ENCODE measurements around the gene CSGALNACT2.

The CSGALNACT2 gene

DNA sequence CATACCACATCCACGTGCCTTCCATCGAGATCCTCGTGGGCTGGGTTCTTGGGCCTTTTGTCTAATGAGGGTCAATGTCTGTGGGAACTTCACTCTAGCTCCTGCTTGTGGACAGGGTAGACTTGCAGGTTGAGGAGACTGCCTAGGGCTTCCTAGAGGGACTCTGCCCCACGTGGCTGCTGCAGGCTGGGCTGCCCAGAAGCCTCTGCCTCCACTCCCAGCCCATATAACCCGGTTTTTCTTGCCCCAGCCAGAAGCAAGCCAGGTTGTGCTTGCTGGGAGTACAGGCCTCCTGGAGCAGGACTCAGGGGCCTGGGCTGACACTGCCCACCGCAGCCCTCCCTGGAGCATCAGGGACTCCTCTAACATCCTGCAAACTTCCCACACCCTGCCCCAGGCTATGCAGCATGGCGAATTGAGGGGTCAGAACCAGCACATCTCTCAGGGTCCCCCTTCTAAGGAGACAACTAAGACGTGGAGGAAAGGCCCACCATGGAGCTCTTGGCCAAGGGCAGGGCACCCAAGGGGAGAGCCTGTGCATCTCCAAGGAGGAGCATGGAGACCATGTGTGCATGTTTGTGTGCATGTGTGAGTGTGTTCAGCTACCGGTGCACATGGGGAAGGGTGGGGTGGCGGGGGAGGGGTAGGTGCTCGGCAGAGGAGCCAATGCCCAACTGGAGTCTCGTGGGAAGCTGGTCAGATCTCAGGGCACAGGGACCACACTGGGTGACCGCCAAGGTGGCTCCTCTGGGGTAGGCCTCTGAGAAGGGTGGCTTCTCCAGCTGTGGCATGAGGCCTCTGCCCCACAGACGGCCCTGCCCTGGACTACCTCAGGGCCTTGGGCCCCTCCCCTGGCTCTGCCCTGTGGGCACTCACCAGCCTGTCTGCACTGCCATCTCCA is 66.0 kb downstream of the CSGALNACT2 start:
- DNase-seq, result no peak

DNA sequence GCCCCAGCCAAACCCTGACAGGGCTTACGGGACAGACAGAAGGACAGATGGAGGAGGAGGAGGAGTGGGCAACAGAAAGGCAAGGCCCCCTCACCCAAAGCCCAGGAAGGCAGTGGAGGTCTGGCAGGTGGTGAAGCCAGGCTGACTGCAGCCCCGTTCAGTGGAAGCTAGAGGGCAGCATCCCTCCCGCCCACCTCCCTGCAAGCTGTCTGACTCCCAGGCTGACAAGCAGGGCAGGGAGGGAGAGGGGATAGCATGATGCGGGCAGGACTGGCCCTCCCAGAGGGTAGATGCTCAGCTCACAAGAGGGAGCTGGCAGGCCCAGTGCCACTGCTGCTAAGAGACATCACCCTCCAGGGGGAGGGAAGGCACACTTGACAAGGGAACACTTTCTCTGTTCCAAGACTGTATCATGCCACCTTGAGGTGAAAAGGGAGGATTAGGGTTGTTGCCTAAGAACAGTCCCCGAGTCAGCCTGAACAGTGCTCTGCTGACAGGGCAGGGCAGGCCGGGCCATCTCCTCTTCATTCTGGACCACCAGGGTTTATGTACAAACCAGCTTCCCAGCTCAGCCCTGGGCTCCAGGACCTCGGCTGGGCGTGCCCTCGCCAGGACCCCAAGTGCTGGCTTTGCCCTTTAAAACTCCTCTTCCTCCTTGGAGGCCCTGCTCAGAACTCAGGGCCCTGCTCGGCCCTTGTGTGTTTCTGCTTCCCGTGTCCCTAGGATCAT is 66.9 kb downstream of the CSGALNACT2 start:
- DNase-seq, result peak; percentile 52

DNA sequence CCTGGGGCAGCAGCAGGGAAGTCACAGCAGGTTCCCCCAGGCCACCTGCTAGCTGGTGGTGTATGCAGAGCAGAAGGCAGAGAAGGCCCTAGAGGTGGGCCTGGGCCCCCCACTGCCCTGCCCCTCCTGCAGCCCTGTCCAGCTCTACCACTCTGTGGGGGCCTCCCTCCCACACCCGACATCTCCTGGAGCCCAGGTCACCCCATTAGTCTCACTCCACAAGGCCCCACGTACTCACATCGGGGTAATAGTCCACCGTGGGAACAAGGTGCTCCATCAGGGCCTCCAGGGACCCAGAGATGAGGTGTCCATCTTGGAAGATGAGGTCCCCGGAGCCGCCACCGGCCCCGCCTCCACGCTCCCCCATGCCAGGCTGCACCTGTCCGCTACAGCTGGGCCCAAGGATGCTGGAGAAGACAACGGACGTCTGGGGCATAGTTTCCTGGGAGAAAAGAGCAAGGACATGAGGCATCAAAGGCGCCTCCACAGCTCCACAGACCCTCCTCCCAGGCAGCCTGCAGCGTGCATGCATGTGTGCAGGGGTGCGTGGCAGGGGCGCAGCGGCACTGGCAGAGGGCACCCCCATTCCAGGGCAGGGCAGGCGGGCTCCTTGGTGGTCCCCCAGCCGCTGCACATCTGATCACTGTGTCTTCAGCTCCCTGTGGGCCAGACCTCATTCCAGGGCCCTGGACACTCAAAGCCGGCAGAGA is 67.6 kb downstream of the CSGALNACT2 start:
- DNase-seq, result no peak

DNA sequence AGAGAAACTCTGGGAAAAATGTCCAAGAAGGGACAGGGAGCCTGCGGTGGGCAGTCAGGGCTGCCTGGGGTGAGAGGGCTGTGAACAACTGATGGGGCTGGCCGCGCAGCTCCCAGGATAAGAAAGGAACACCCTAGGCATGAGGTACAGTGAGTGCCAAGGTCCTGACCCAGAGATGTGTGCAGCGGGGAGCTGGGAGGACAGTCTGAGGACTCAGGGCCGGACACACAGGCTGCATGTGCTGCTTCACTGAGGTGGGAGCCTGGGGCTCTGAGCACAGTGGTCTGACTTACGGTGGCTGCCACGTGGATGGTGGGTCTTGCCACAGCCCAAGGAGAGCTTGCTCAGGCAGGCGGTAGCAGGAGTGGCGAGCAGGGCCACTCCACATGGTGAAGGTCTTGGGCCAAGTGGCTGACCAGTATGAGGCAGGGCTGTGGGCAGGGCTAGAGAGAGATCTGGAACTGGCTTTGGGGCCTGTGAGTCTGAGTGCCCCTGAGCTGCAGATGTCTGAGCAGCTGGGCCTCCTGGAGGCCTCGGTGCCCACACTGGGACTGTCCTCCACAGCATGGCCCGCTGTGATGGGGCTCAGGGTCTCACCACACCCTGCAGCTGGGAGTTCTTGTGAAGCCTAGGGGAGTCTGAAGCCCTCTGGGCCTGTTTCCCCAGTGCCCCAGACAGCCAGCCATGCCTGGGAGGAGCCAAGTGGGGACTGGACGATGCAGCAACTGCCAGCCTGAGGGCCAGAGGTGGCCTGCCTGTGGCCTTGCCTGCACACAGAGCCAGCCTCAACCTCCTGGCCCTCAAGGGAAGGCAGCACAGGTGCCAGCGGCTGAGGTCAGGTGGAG is 68.4 kb downstream of the CSGALNACT2 start:
- no peak for DNase-seq

DNA sequence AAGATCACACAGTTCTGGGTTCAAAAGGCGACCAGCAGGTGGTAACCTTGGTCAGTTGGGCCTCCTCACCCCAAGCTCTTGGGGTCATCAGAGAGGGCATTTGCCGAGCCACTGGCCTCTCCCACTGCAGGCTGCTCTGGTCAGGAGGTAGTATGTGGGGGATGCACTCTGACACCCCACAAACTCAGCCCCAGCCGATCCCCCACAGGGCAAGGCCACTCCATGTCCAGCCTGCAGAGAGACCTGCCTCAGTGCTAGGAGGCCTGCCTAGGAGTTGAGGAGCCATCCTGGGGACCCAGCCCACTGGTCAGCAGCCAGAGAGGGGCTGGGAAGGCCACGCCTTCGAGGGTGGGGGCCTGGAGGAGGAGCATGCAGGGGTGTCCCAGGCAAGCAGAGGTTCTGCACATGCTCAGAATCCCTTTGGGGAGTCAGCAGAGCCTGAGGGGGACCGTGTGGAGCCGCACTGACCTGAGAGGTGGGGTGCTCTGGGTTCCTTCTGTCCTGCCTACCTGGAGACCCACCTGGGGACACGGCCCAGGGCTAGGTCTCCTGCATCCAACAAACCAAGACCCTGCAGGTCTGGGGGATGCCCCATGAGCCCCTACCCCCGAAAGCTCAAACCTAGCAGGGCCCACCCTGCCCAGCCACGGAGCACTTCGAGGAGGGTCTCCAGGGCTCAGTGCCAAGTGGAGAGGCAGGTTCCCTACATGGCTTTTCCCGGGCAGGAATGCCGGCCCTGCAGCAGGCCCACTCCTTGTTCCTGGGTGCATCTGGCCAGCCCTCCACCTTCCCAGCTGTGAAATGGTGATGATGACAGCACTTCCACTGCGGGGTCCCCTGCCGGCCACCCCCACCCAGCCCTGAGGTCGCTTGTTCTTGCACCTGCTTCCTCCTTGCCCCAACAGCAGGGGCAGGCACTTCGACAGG is 70.2 kb downstream of the CSGALNACT2 start:
- no peak for DNase-seq

DNA sequence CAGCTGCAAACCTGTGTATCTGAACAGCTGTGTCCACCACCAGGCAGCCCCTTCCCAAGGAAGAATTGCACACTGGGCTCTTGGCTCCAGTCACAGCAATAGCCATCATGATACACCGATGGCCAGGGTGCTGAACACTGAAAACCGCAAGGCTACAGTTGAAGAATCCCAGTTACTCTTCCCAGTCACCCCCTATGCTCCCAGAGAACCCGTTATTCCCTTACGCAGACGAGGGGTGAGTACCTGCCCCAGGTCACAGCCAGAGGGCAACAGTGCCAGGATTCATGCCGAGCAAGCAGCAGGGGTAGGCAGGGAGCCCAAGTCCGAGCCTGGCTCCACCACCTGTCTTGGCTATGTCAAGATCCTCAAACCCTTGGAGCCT is 70.8 kb downstream of the CSGALNACT2 start:
- no peak for DNase-seq

DNA sequence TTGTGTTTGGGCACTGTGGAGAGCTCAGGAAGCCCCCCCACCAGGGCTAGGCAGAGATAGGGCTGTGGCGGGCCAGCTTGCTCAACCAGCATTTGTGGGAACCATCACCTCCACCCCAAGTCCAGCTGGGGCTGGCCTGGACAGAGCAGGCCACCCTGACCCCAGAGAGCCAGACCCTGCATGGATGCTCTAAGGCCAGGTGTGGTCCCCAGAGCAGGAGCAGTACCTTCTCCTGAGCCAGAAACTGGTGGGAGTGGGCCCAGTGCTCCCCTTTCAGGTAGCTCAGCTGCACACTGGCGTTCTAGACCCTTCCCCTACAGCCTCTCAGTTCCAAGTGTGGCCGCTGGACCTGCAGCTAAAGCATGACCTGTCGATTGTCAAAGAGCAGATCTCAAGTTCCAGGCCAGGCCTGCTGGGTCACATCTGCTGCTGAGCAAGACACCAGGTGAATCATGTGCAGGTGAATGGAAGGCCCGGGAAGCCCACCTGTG is 71.5 kb downstream of the CSGALNACT2 start:
- no peak for DNase-seq

DNA sequence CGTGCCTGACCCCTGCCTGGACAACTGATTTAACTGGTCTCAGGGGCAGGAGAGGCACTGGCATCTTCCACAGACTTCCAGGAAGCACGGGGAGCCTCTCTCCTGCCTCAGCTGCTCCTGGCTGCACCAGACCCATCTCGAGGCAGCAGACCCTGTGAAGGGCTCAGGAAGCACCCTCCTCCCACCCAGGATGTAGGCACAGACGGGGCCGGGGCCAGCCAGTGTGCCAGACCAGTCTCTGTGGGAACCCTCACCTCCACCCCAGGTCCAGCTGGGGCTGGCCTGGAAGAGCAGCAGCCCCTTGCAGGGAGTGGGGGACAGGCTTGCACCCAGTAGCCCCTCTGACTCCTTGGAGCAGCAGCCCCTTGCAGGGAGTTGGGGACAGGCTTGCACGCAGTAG is 72.3 kb downstream of the CSGALNACT2 start:
- DNase-seq, result no peak

DNA sequence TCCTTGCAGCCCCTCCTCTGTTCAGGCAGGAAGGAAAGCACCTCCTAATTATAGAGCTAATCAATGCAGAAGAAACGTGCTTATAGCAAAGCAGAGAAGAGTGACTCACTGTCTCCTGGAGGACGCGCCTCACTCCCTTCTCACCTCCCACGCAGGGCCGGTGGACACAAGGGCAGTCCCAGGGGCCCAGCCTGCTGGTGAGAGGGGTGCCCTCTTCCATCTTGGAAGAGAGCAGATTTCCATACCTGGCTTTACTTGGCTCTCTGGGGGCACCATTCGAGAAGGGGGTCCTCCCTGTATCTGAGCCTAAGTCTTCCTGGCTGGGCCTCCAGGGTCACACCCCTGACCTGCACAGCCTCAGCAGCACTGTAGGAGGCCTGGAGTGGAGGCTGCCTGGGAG is 72.8 kb downstream of the CSGALNACT2 start:
- no peak for DNase-seq

DNA sequence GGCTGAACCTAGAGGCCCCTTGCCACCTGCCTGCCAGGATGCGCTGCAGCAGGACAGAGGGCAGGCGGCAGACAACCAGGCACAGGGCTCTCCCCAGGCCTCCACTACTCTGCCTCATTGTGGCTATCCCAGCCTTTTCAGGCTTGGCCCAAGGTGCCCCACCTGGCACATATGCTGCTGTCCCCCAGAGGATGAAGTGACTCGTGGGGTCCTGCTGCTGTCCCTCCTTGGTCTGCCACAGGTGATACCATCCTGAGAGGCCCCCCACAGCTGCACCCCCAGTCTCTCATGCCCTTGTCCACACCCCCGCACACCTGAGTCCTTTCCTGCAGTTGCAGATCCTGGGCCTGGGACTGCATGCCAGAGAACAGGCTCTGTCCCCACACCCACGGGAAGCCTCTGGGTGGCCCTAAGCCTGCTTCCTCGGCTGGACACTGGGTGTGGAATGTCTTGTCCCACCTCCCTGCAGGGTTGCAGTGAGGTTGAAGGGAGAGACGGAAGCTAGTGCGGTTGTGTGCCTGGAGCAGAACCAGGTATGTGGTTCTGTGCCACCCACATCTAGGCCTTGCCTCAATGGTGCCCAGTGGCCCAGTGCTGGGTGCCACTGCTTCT is 73.3 kb downstream of the CSGALNACT2 start:
- DNase-seq, result no peak

DNA sequence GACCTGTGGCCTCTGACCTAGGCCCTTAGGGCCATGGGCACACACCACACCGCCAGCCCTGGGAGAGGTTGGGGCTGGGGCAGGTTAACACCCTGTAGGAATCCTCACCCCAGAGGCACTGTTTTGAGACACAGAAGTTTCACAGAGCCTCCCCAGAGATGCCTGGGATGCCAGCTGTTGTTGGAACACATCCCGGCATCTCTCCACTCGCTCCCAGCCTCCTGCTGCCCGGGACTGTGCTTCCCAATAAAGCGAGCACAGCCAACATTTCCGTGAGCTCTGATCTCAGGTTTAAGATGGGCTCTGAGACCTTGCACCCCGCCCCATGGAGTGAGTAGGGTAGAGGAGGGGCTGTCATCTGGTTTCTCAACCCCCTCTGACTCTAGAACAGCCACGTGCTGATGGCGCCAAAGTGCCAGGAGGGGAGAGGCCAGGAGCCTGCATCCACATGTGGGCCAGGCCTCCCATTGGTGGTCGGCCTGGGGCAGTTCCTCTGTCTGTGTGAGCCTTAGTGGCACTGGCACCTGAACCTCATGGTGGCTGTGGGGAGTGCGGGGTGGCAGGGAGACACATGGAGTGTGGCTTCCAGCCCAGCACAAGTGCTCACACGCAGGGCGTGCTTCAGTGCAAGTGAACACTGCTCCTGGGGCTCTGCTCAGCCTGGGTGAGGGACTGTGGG is 73.9 kb downstream of the CSGALNACT2 start:
- DNase-seq, result no peak

DNA sequence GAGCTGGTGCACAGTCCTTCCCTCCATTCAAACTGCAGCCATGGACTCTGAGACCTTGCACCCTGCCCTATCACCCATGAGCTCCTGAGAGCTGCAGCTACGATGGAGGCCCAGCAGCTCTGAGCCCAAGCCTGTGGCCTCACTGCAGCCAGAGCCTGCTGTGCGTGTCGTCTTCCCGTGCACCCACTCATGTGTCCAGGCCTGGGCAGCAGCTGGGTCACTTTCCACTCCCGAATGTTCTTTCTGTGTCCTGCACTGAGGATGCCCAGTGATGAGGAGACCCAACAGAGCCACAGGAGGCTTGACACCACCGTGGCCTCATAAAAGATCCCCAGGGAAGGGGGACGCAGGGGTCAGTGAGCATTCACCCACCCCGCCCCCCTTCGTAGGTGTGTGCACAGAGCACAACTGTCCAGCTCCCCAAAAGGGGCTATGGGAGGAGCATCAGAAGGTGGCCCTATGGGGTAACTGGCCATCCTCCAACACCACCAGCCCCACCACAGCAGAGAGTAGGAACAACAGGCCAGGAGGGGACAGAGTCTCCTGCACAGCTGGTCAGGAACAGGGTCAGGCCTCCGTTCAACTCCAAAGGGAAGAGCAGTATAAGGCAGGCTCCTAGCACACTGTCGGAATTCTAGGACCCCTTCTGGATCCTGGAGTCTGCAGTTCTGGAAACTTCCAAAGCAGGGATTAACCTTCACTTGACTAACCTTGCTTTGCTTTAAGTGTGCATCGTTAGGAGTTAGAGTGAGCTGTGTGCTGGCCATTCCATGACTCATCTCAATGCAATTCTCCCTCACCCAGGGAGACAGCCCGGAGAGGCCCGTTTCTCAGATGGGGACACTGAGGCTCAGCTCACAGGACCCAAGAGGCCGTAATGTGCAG is 76.1 kb downstream of the CSGALNACT2 start:
- DNase-seq, result no peak

DNA sequence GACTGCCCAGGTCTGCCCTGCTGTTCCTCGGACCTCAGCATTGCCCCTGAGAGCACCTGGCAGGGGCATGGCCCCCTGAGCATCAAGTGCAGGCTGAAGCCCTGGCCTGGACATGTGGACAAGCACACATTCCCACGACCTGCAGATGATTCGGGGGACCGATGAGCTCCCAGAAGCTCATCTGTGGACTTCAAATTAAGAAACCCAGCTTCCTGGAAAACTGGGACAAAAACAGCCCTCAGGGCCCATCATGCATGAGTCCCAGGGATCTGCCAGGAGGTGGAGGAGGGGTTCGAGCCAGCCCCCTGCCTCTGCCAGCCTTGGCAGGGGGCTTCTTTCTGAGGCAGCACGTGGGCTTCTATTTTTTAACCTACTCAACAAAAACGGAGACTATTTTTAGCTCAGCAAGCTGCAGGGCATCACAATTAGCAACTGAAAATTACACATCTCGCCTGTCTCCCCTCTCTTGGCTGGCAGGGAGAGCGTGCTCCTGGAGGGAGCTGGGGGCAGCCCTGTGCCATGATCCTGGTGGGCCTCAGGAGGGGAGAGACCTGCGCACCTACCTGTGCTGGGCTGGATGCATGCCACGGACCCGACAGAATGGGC is 76.8 kb downstream of the CSGALNACT2 start:
- no peak for DNase-seq

DNA sequence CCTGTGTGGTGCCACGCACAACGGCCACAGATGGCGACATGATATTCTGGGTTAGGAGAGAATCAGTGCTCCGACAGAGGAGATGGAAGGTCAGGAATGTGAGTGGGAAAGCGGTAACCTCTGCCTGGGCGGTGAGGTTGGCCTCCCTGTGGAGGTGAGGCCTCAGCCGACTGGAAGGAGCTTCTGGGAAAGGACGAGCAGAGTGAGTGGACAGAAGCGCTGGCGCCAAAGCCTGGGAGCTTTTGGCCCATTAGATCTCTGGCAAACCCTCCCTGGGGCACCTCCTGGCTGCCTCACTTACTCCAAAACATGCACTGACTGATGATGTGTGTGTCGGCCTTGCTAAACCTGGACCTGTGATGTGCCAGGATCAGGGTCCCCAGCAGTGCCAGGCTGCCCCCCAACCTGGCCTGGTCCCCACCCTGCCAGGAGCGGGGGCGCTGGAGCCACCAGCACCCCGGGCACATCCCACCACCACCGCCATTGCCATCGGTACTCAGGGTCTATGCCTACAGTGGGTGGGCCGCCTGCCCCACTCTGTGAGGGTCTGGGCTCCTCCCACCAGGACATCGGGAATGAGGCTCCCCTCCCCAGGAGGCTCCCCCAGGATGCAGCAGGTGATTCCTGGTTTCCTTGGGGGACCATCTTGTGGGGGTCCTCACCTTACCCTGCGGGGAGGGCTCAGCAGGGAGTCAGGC is 77.7 kb downstream of the CSGALNACT2 start:
- no peak for DNase-seq

DNA sequence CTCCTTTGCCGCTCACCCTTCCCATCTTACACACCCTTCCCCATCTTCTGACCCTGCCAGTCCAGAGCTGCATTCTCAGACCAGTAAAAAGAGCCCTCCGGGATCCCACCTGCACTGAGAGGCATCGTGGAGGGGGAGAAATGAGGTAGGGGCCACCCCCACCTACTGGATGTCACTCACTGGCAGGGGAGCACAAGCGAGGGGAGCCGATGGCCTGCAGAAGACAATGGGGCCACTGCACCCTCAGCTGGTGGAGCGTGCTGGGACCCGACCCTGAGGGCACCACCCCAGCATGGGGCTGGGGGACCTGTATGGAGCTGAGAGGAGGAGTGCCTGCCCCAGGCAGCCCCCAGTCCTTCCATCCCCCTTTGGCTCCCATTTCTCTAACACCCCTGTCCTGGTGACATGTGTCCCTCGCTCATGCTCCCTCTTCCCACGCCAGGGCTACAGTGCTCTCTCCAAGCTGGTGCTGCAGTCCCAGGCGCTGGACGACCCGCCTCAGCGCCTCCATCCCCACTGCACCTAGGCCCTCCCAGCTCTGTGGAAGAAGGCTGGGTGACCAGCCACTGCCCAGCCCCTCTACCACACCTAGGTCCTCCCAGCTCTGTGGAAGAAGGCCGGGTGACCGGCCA is 78.8 kb downstream of the CSGALNACT2 start:
- no peak for DNase-seq

DNA sequence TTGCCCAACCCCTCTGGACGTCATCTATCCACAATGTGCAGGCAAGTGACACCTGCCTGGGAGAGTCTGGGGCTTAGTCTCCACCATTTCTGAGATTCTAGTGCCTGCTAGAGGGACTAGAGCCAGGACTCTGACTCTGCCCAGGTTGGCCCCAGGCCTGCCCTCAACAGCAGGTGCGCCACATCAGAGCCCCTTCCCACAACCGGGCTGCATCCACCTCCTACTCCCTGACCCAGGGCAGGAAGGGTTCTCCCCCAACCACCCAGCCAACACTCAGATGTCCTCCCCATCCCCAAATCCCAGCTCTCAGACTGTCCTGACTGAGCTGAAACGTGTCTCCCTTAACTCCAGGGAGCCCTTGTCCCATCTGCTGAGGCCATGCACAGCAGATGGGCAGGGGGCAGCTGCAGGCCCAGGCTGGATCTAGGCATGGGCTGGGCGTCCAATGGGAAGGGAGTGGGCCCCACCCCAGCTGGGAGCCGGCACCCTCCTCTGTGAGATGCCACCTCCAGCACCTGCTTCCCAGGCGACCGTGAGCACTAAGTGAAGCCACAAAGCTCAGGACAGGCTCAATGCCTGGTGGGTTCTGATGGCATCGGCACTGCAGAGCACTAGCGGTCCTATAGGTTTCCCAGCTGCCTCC is 79.4 kb downstream of the CSGALNACT2 start:
- DNase-seq, result no peak
